Tibial nerve (tissue), 3 donors: Measurements from ENCODE around the gene GPR139.

Source experiments
- POLR2A ChIP-seq, 2 donors: fragments of 450-650 bp; IDR thresholded peaks; one replicate each; pipeline ENCODE4 v1.6.1; 2017; ENCODE audit warnings: antibody characterized with exemption in 2 of 2, mild to moderate bottlenecking in 2 of 2, moderate library complexity in 2 of 2
- TF ChIP-seq, protein P1 (sequence below), 5 experiments: fragments of 200-600 bp in 3 of 5; fragments of 450-650 bp in 2 of 5; sonication (generic) in 3 of 5; IDR thresholded peaks; one replicate each; pipeline ENCODE4 v1.5.1; 2016 to 2019; ENCODE audit warnings: antibody characterized with exemption in 5 of 5, mild to moderate bottlenecking in 3 of 5, moderate library complexity in 2 of 5

- TF ChIP-seq, protein P1, sequence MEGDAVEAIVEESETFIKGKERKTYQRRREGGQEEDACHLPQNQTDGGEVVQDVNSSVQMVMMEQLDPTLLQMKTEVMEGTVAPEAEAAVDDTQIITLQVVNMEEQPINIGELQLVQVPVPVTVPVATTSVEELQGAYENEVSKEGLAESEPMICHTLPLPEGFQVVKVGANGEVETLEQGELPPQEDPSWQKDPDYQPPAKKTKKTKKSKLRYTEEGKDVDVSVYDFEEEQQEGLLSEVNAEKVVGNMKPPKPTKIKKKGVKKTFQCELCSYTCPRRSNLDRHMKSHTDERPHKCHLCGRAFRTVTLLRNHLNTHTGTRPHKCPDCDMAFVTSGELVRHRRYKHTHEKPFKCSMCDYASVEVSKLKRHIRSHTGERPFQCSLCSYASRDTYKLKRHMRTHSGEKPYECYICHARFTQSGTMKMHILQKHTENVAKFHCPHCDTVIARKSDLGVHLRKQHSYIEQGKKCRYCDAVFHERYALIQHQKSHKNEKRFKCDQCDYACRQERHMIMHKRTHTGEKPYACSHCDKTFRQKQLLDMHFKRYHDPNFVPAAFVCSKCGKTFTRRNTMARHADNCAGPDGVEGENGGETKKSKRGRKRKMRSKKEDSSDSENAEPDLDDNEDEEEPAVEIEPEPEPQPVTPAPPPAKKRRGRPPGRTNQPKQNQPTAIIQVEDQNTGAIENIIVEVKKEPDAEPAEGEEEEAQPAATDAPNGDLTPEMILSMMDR (IDR thresholded peaks at IDR 0.05), result no peak
- TF ChIP-seq POLR2A (IDR thresholded peaks at IDR 0.05), result no peak
Observed at GRCh38 chr16:20102021-20102420, 28.3 kb upstream of the GPR139 start.
